Bronchial epithelial cell (primary cell): ENCODE measurements around the gene ATN1. TPM values are rescaled to one million over a fixed set of nuclear protein-coding genes. Genes with fewer than 3 reads are reported as not detected.
A peak's percentile ranks its signal among the peaks of the same experiment; 100 is the strongest.

Experiments
- DNase-seq: peaks from one replicate; pipeline ENCODE4 v3.0.0-alpha.2; 2010; ENCODE audit warnings: low read depth
- FAIRE-seq: peaks from 2 replicates; lab custom pipeline; 2011; peaks lifted over from hg19 to GRCh38; lab: Jason Lieb, UNC
- H3K27me3 ChIP-seq: 2 replicates; pipeline ENCODE4 v1.5.1; 2011; ENCODE audit warnings: low read length; ENCODE audit not compliant: control insufficient read depth, insufficient read depth
- H3K36me3 ChIP-seq: 2 replicates; pipeline ENCODE4 v1.5.1; 2011; ENCODE audit warnings: low read length; ENCODE audit not compliant: control insufficient read depth, insufficient read depth
- H3K4me3 ChIP-seq: 2 replicates; pipeline ENCODE4 v1.5.1; 2011; ENCODE audit warnings: mild to moderate bottlenecking, low read depth, low read length, control low read depth
- total RNA-seq: library from RNA; depleted of rRNA; stranded (reverse); fragments of >200 nt; gene quantifications from 2 replicates; pipeline ENCODE4 v1.2.1, GENCODE V29; 2014
- TF ChIP-seq, protein P1 (sequence below): IDR thresholded peaks from 2 replicates; pipeline ENCODE4 v1.5.1; 2011; ENCODE audit warnings: mild to moderate bottlenecking, moderate library complexity, low read length, control low read depth, inconsistent platforms; ENCODE audit not compliant: insufficient read depth, severe bottlenecking

ATN1 gene
- total RNA-seq, 1 donor from 2014 or later = 7.1 TPM

DNA sequence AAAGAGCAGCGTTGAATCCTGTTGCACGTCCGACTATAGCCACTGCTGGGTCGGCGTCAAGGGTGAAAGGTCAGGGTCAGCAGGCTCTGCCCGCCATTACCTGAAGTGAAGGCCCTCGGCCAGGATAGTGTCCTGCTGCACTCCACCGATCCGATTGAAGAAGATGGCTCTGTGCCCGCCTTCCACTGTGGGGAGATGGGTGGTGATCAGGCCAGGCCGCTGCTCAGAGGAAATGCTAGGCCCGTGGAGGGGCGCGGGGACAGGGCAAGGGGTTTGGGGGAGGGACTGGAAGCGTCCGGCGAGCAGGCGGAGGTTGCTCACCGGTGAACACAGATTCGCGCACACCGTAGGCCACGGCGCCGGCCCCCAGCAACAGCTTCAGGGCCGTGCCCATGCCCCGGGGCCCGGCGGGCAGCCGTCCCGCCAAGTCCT is 42.4 kb downstream of the ATN1 start:
- no peak for DNase-seq

DNA sequence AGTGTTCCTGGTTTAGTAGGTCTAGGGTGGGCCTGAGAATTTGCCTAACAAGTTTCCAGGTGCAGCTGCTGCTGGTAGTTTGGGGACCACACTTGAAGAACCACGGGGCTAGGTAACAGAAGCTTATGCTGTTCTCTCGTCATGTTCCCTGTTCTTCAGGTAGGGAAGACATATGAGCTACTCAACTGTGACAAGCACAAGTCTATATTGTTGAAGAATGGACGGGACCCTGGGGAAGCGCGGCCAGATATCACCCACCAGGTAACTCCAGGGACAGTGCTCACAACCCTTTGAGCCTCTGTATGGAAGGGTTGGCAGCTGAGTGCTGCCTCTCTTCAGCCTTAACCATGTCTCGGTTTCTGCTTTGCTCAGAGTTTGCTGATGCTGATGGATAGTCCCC is 46.4 kb downstream of the ATN1 start:
- no peak for DNase-seq
- FAIRE-seq = no peak
- Histone ChIP-seq H3K27me3 (no peaks in the 10 kb centered on the region), H3K4me3 (no peak overlapping the region), H3K36me3 (peaks cover 15% of the 10 kb centered on the region)
- TF ChIP-seq, protein P1, sequence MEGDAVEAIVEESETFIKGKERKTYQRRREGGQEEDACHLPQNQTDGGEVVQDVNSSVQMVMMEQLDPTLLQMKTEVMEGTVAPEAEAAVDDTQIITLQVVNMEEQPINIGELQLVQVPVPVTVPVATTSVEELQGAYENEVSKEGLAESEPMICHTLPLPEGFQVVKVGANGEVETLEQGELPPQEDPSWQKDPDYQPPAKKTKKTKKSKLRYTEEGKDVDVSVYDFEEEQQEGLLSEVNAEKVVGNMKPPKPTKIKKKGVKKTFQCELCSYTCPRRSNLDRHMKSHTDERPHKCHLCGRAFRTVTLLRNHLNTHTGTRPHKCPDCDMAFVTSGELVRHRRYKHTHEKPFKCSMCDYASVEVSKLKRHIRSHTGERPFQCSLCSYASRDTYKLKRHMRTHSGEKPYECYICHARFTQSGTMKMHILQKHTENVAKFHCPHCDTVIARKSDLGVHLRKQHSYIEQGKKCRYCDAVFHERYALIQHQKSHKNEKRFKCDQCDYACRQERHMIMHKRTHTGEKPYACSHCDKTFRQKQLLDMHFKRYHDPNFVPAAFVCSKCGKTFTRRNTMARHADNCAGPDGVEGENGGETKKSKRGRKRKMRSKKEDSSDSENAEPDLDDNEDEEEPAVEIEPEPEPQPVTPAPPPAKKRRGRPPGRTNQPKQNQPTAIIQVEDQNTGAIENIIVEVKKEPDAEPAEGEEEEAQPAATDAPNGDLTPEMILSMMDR = no peak

More for the DNA sequence above, 42.4 kb downstream of the ATN1 start:
- FAIRE-seq = no peak
- H3K36me3 ChIP-seq = peaks cover 20% of the 10 kb centered on the region
- H3K4me3 ChIP-seq = peak overlapping the region; percentile 95
- TF ChIP-seq, protein P1 = no peak
- H3K27me3 ChIP-seq = no peaks in the 10 kb centered on the region

DNA sequence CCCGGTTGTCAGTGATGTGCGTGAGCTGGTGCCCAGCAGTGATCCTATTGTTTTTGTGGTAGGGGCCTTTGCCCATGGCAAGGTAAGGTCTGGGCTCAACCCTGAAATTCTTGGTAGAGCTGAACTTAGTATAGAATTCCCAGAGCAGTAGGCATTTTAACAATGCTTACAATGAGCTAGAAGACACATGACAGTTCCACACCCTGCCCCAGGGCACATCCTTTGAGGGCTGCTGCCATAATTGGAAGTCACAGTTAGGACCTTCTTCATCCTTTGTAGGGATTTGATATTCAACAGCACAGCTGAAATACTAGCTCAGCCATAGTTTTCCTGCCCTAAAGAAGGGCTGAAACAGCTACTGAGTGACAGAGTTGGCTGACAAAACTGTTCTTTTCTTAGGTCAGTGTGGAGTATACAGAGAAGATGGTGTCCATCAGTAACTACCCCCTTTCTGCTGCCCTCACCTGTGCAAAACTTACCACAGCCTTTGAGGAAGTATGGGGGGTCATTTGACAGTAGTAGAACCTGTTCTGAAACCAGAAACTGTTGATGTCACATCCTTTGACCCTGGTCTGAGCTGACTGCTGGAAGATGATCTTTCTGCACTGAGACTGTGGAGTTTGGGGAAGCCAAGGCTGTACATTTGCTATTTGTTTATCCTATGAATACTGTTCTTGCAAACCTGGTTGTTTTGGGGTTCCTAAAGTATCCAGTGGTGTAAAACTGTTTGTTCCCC is 47.7 kb downstream of the ATN1 start:
- TF ChIP-seq, protein P1 = no peak
- no peaks in the 10 kb centered on the region for H3K27me3 ChIP-seq
- DNase-seq (no peak), FAIRE-seq (no peak)
- H3K4me3 ChIP-seq = no peak overlapping the region
- peaks cover 15% of the 10 kb centered on the region for H3K36me3 ChIP-seq

DNA sequence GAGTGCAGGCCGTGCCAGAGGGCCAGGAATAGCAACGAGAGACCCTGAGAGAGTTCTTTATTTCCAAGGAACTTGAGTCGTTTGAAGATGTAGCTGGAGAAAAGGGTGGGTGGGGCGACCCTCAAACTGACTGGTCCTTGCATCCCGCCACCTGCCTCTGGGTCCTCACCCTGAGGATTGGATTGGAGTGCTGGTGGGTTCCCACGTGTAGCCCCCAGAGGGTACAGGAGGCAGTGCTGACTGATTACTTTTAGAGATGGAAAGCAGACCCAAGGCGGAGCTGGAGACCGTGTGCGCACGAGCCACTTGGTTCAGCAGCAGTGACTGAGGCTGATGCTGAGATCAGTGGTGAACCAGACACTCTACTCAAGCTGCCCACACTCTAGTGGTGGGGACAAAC is 49.9 kb downstream of the ATN1 start:
- H3K36me3 ChIP-seq = peaks cover 22% of the 10 kb centered on the region
- TF ChIP-seq, protein P1 = no peak
- FAIRE-seq = no peak

DNA sequence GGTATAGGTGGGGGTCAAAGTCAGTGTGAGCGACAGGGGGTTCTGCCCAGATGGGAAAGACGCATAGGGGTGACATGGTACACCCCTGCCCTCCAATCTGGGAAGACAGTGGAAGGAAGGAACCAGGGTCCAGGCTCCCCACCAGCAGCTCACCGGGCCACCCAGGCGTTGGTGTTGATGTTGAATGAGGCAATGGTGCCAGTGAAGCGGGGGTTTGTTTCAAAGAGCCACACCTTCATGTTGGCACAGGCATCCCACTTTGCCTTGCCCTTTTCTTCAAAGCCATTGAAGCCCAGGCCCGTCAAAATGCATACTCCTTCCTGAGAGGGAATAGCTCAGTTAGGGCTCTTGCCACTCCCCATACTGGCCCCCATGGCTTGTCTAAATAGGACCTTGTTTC is 50.4 kb downstream of the ATN1 start:
- DNase-seq = no peak
- Histone ChIP-seq H3K4me3 (no peak overlapping the region), H3K36me3 (peaks cover 22% of the 10 kb centered on the region), H3K27me3 (no peaks in the 10 kb centered on the region)
- FAIRE-seq = no peak
- TF ChIP-seq, protein P1 = no peak

More for the DNA sequence above, 49.9 kb downstream of the ATN1 start:
- Histone ChIP-seq H3K27me3 (no peaks in the 10 kb centered on the region), H3K4me3 (no peak overlapping the region)
- DNase-seq = no peak

DNA sequence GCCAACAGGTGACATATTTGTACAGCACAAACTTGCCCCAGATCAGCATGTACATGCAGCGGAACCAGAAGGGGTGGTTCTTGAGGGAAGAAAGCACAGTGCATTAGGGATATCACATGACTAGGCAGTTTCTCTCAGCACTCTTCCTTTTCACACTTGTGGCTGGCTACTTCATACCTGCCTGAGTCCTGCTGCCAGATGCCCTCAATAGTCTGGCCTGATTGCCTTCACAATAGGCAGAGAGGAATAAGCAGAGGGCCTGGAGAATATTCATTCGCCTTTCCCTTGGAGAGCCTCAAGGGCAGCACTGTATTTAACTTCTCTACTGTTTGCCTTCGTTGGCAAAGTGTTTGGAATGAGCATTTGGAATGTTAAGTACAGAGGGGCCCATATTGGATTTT is 50.9 kb downstream of the ATN1 start:
- H3K4me3 ChIP-seq = no peak overlapping the region
- peaks cover 22% of the 10 kb centered on the region for H3K36me3 ChIP-seq
- DNase-seq (peak; percentile 66), FAIRE-seq (no peak)
- TF ChIP-seq, protein P1 = no peak
- no peaks in the 10 kb centered on the region for H3K27me3 ChIP-seq
